GM18861 (cell line): Measurements from ENCODE around the gene CPHXL2.

Experiments
- ATAC-seq: cut with Tn5 transposase; IDR thresholded peaks from one replicate; pipeline ENCODE4 v1.9.1; 2021; ENCODE audit not compliant: unreplicated experiment

Gene CPHXL2

GRCh38 chr16:75644240-75645012 is 32.4 kb downstream of the CPHXL2 start:
- ATAC-seq = no peak

GRCh38 chr16:75640598-75640997 is 36.2 kb downstream of the CPHXL2 start:
- ATAC-seq = no peak

GRCh38 chr16:75635036-75635435 is 41.8 kb downstream of the CPHXL2 start:
- ATAC-seq = no peak

GRCh38 chr16:75632857-75633256 is 44.0 kb downstream of the CPHXL2 start:
- ATAC-seq = no peak

- ATAC-seq = no peak
Measured at GRCh38 chr16:75630052-75630451, 46.8 kb downstream of the CPHXL2 start.

- no peak for ATAC-seq
Measured at GRCh38 chr16:75629132-75629531, 47.7 kb downstream of the CPHXL2 start.

- no peak for ATAC-seq
Measured at GRCh38 chr16:75628351-75628750, 48.5 kb downstream of the CPHXL2 start.

GRCh38 chr16:75627851-75628250 is 49.0 kb downstream of the CPHXL2 start:
- ATAC-seq = no peak

GRCh38 chr16:75626806-75627205 is 50.0 kb downstream of the CPHXL2 start:
- ATAC-seq = no peak

- no peak for ATAC-seq
Measured at GRCh38 chr16:75624921-75625334, 51.9 kb downstream of the CPHXL2 start.

- ATAC-seq = peak; percentile 85
Measured at GRCh38 chr16:75622761-75623605, 53.8 kb downstream of the CPHXL2 start, which contains the start of gene ADAT1. ADAT1 (minus strand) TSS chr16:75623281; CDS start chr16:75620799, 2,482 bp downstream.

- no peak for ATAC-seq
Measured at GRCh38 chr16:75621170-75621477, 55.7 kb downstream of the CPHXL2 start.

- no peak for ATAC-seq
Measured at GRCh38 chr16:75620326-75621169, 56.3 kb downstream of the CPHXL2 start.

GRCh38 chr16:75618780-75619179 is 58.0 kb downstream of the CPHXL2 start:
- no peak for ATAC-seq

GRCh38 chr16:75617121-75617520 is 59.7 kb downstream of the CPHXL2 start:
- ATAC-seq = no peak

GRCh38 chr16:75616521-75617010 is 60.2 kb downstream of the CPHXL2 start:
- ATAC-seq = no peak

- ATAC-seq = no peak
Measured at GRCh38 chr16:75615619-75616018, 61.2 kb downstream of the CPHXL2 start.

- no peak for ATAC-seq
Measured at GRCh38 chr16:75614066-75614897, 62.5 kb downstream of the CPHXL2 start.
